DMS79 (cell line): ENCODE data around the gene AXDND1.
"Not testable (repeated sequence)": the region's sequence is repeated elsewhere in the genome, so short reads cannot be mapped to it uniquely, and the experiment has no call there.

Experiments
- DNase-seq: peaks from one replicate; lab custom pipeline; 2025; lab: John Stamatoyannopoulos, UW

AXDND1 gene

DNA sequence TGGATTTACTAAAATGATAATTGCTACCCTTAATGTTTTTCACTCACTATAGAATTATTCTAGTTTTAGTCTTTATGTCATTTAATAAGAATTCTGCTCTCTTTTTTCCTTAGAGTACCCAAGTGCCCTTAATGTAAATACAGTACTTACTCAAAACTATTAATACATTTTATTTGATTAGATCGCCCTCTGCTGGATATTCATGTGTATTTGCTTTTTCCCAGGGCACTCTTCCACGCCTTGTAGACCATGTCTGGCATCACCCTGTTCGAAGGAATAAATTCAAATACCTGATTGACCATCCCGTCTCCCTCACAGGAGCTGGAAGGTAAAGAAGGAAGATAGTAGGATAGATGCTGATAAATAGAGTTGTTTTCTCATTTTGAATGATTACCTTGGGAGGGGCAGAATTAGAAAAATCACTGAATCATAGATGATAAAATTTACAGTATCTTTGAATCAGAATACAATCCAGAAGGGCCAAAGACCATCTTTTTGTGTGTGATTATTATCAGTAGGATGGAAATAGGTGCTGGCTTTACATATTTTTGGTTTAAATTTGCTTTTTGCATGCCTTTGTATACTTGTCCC lies 4.1 kb downstream of the AXDND1 start:
- DNase-seq = peak; percentile 54

DNA sequence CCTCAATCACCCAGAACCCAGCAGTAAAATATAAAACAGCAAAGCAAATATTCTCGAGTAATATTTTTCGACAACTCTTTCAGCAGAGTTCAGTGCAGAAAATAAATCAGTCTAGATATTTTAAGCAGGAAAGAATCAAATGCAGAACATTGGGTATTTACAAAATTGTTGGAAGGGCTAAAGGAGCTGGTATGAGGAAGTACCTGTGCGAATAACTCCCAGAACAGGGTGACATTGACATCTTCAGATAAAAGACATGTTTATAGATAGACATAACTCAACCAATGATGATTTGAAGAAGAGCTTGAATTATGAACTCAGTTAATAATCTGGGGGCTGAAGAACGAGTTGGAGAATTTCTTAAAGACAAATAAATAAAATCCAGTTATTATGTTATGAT lies 6.4 kb downstream of the AXDND1 start:
- DNase-seq = no peak

DNA sequence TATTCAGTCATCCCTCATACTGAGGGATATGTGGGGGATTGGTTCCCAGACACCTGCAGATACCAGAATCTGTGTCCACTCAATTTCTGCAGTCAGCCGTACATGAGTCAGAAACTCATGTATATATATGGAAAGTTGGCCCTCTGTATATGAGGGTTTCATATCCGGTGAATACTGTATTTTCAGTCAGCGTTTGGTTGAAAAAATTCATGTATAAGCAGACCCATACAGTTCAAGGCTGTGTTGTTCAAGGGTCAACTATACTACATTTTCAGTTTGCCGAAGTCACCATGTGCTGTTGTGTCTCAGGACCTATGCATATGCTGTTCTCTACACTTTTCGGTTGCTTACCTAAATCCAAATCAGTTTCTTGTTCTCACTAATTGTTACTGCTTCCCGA lies 10.5 kb downstream of the AXDND1 start:
- no peak for DNase-seq

DNA sequence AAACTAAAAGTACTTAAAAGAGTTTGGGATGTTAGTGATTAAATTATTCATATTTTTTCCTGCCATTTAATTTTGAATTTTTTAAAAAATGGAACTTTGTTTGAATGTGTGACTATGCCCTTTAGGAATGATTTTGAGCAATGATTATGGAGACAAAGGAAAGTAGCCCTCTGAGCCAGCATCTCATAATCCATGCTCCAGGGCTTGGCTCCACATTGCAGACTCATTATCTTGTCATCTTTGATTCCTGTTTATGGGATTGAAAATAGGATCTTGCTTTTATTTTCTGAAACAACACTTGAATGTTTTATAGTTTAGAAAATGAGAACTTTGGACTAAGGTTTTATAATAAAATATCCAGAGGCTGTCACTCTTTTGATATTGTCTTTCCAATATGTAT lies 14.5 kb downstream of the AXDND1 start:
- no peak for DNase-seq

DNA sequence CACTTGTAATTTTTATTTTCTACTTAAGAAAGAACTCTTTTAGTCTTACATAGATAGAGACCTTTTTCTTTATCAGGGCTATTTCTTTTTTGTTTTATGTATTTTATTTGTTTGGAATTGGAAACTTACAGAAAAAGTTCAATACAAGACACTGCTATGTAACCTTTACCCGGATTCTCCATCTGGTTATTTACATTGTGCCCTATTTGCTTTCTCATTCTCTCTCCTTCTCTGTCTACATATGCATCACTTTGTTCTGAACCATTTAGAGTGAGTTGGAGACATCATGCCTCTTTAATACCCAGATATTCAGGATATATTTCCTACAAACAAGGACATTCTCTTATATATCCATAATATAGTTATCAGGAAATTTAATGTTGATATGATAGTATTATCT lies 18.3 kb downstream of the AXDND1 start:
- DNase-seq = no peak

DNA sequence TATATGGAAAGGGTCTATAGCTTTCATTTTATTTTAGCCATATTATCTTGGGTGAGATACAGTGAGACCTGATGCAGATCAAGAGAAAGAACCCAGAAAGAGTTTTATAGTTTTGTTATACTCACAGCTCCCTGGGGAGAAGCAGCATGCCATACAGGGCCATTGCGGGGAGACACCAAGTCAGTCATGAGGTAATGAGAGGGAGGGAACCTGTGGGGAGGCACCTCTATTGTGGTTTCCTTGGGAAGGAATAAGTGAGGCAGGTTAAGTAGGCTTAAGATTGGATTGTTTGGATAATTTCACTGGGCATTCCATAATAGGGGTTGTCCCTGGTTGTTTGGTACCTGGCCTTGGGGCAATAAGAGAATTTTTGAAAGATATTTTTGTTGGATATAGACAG lies 19.7 kb downstream of the AXDND1 start:
- no peak for DNase-seq

DNA sequence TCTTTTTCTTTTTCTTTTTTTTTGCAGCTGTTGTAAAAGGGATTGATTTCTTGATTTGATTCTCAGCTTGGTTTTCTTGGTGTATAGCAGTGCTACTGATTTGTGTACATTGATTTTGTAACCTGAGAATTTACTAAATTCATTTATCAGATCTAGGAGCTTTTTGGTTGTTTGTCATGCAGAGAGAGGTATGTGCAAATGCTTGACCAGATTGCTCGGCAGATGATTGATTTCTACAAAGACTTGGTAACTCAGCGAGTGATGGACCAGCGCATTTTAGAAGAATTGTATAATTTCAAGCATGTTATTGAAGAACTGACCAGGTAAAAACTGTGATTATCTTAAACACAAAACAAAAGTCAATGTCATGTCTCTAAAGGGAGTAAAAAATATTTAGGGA lies 27.9 kb downstream of the AXDND1 start:
- no peak for DNase-seq

DNA sequence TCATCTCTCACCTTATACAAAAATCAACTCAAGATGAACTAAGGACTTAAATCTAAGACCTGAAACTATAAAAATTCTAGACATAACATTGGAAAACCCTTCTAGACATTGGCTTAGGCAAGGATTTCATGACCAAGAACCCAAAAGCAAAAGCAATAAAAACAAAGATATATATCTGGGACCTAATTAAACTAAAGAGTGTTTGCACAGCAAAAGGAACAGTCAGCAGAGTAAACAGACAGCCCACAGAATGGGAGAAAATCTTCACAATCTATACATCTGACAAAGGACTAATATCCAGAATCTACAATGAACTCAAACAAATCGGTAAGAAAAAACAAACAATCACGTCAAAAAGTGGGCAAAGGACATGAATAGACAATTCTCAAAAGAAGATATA lies 33.6 kb downstream of the AXDND1 start:
- not testable (repeated sequence) for DNase-seq

DNA sequence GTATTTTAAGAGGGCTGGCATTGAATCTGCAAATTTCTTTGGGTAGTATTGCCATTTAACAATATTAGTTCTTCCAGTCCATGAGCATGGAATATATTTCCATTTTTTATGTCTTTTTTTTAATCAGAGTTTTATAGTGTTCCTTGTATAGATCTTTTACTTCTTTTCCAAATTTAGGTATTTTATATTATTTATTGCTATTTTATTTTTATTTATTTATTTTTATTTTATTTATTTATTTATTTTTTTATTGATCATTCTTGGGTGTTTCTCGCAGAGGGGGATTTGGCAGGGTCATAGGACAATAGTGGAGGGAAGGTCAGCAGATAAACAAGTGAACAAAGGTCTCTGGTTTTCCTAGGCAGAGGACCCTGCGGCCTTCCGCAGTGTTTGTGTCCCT lies 52.0 kb downstream of the AXDND1 start:
- not testable (repeated sequence) for DNase-seq

DNA sequence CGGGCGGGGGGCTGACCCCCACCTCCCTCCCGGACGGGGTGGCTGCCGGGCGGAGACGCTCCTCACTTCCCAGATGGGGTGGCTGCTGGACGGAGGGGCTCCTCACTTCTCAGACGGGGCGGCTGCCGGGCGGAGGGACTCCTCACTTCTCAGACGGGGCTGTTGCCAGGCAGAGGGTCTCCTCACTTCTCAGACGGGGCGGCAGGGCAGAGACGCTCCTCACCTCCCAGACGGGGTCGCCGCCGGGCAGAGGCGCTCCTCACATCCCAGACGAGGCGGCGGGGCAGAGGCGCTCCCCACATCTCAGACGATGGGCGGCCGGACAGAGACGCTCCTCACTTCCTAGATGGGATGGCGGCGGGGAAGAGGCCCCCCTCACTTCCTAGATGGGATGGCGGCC lies 52.9 kb downstream of the AXDND1 start:
- DNase-seq = not testable (repeated sequence)

DNA sequence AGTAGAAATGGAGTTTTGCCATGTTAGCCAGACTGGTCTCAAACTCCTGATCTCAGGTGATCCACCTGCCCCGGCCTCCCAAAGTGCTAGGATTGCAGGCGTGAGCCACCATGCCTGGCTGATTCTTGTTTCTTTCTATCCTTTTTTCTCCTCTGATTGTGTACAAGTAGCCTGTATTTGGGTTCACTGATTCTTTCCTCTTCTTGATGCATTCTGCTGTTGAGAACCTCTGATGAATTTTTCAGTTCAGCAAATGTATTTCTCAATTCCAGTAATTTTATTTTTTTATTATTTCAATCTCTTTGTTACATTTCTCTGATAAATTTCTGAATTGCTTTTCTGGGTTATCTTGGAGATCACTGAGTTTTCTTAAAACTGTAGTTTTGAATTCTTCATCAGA lies 58.8 kb downstream of the AXDND1 start:
- no peak for DNase-seq

DNA sequence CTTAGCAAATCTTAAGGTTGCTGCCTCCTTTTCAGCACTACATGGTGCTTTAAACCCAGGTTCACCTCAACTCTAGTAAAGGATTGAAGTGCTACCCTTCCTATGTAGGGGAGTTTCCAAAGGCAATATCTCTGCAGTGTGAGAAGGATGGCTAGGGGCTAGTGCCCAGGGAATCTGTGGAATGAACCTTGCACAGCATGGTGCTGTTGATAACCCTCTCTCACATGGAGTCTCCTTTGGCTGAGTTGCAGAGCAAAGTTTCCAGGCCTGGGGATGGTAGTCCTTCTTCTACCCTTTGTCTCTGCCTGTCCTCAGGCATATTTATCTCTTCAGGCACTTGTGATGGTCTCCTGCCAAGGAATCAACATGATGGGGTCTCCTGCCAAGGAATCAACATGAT lies 59.4 kb downstream of the AXDND1 start:
- no peak for DNase-seq

DNA sequence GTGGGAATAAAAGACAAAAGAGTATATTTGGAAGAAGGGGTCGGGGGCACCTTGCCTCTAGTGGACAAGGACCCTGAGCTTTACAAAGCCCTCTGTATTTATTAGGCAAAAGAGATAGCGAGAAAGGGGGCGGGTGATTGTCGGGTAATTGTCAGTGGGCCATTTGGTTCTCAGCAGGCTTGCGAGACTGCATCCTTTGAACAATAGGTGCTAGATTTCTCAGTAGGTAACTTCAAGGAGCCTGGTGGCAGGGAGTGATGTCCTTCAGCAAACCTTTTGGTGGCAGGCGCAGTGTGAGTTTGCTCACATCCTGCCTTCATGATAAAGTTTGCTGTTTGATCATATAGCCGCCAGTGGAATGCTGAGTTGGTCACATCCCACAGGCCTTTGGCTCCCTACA lies 71.4 kb downstream of the AXDND1 start:
- no peak for DNase-seq

DNA sequence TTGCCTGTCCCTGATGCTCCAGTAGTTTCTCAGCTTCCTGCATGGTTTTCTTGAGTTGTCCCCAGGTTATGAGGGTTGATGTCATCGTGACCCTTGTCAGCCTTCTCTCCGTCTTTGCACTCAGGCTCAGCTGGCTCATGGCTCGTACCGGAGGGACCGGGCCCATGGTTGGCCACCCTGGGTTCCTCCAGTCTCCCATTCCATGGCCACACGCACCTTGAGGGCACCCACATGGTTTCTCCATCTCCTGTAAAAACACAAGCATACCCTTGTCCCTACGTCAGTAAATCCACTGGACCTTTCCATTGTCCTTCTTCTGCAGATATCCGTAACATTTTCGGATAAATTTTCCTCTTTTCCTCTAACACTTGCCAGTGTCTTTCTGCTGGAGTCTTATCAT lies 73.9 kb downstream of the AXDND1 start:
- DNase-seq = not testable (repeated sequence)

DNA sequence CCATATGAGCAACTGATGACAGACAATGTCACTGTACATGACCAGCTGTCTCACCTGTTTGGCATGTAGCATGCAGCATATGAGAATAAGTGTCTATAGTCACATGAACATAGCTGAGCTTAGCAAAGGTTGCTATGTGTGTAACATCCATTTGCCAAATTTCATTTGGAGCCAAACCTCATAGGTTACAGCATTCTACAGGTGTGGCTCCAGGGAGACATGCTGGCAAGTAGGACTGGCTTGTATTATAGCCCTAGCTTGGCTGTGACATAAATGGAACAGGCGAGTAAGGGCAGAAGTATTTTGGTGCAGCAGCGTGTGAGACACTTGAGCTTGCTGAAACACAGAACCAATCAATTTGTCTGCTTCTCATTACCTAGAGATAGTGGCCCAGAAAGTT lies 74.5 kb downstream of the AXDND1 start:
- DNase-seq = not testable (repeated sequence)

DNA sequence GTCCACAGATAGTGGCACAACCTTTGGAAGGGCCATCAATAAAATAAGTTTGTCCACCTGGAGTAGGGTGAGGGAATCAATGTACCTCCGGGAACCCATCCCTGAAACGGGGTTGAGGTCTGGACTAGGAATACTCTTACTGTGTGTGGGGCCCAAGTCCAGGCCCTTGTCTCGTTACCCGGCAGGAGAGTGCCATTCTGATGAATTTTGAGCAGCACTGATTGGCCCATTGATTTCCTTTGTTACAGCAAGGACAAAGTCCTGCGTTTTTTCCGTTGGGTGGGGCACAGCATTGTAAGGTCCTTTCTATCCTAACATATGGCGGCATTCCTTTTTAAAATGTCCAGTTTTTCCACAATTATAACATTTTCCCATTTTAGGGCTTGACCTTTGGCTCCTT lies 75.2 kb downstream of the AXDND1 start:
- DNase-seq = no peak

DNA sequence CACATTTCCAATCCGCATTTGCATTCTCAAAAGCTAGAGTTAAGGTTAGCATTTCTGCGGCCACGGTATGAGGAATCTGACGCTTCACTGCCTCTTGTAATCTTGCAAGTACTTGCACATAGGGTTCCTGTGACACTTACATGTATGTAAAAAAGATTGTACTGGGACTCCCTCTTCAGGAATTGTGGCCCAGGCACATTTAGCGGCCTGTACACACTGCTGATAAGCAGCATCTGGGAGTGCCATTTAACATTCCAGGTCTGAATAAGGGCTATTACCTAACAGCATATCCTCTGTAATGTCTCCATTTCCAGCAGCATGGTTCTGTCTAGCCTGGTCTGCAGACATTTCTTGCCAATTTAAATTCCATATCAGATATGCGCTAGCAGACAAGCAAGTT lies 75.7 kb downstream of the AXDND1 start:
- no peak for DNase-seq

DNA sequence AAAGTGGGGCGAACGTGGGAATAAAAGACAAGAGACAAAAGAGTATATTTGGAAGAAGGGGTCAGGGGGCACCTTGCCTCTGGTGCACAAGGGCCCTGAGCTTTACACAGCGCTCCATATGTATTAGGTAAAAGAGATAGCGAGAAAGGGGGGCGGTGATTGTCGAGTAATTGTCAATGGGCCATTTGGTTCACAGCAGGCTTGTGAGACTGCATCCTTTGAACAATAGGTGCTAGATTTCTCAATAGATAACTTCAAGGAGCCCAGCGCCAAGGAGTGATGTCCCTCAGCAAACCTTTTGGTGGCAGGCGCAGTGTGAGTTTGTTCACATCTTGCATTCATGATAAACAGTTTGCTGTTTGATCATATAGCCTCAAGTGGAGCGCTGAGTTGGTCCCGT lies 77.1 kb downstream of the AXDND1 start:
- not testable (repeated sequence) for DNase-seq

DNA sequence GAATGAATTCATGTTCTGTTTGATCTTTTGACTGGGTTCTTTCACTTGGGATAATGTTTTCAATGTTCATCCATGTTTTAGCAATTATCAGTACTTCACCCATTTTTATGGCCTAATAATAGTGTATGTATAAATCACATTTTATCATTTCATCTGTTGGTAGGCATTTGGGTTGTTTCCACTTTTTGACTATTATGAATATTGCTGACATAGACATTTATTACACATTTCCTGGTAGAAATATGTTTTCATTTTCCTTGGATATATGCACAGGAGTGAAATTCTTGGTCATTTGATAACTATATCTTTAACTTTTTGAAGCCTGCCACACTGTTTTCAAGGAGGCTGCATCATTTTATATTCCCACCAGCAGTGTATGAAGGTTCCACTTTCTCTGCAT lies 79.8 kb downstream of the AXDND1 start:
- DNase-seq = no peak

DNA sequence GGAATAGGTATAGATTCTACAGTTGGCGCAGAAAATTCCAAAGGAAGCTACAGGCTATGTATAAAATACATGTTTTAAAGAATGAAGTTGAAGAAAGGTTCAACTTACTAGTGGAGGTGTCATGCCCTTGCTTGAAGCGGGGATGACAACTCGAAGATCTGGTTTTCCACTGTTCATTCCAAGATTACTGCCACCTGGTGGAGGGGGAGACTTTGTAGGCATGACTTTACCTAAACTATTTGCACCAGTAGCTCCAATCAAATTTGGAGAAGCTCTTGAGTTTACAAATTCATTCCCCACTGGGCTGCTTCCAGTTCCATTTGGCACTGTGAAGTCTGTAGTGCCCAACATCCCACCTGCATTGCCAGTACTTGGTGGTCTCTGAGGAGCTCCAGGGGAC lies 81.7 kb downstream of the AXDND1 start:
- DNase-seq = no peak

DNA sequence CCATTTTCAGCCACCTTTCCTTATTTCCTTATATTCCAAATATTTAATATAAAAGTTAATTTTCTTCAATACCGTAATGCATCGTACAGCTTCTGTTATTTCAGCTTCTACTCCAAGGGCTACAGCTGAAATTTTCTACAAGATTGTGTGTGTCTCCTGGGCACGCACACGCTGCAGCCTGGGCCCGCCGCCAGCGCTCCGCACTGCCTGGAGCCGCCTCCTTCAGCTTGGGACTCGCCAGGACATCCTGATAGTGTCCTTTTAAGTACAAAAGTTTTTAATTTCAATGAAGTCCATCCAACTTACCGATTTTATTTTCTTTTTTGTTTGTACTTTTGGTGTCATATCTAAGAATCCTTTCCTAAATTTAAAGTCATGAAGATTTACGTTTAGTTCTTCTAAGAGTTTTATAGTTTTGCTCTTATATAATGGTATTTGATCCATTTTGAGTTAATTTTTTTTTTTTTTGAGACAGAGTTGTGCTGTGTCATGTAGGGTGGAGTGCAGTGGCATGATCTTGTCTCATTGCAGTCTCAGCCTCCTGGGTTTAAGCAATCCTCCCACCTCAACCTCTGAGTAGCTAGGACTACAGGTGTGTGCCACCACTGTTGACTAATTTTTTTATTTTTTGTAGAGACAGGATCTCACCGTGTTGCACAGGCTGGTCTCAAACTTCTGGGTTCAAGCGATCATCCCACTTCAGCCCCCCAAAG lies 82.8 kb downstream of the AXDND1 start:
- no peak for DNase-seq

DNA sequence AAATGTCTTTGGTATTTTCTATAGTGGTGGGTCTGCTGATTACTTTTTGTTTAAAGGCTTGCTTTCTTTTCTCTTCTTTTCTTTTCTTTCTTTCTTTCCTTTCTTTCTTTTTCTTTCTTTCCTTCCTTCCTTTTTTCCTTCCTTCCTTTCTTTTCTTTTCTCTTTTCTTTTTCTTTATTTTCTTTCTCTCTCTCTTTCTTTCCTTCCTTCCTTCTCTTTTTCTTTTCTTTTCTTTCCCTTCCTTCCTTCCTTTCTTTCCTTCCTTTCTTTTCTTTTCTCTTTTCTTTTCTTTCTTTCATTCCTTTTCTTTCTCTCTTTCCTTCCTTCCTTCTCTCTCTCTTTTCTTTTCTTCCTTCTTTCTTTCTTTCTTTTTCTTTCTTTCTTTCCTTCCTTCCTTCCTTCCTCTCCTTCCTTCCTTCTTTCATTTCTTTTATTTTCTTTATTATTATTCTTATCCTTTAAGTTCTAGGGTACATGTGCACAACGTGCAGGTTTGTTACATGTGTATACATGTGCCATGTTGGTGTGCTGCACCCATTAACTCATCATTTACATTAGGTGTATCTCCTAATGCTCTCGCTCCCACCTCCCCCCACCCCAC lies 93.9 kb downstream of the AXDND1 start:
- DNase-seq = not testable (repeated sequence)

DNA sequence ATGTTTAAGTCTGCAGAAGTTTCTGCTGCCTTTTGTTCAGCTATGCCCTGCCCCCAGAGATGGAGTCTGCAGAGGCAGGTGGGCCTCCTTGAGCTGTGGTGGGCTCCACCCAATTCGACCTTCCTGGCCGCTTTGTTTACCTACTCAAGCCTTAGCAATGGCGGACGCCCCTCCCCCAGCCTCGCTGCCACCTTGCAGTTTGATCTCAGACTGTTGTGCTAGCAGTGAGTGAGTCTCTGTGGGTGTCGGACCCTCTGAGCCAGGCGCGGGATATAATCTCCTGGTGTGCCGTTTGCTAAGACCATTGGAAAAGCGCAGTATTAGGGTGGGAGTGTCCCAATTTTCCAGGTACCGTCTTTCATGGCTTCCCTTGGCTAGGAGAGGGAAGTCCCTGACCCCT lies 99.9 kb downstream of the AXDND1 start:
- not testable (repeated sequence) for DNase-seq

DNA sequence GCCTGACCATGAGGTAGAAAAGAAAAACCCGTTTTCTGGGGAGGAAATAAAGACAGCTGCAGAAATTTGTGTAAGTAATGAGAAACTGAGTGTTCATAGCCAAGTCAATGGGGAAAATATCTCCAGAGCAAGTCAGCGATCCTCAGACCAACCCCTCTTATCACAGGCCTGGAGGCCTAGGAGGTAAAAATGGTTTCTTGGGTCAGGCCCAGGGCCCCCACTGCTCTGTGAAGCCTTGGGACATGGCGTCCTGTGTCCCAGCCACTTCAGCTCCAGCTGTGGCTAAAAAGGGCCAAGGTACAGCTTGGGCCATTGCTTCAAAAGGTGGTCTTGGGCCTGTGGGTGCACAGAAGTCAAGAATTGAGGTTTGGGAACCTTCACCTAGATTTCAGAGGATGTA lies 108.9 kb downstream of the AXDND1 start:
- DNase-seq = no peak
